Ectodermal cell (in vitro differentiated cells): ENCODE results near the gene IWS1.
"Not testable (repeated sequence)": the region's sequence is repeated elsewhere in the genome, so short reads cannot be mapped to it uniquely, and the experiment has no call there.

Experiments used
- H3K27ac ChIP-seq: 2 replicates; pipeline ENCODE4 v1.7.0; 2013; ENCODE audit warnings: mild to moderate bottlenecking, low read depth, low read length; ENCODE audit not compliant: insufficient read depth, poor library complexity, severe bottlenecking
- H3K27me3 ChIP-seq: 2 replicates; pipeline ENCODE4 v1.7.0; 2013; ENCODE audit warnings: mild to moderate bottlenecking, low read length; ENCODE audit not compliant: insufficient read depth, control insufficient read depth, poor library complexity, severe bottlenecking
- H3K36me3 ChIP-seq: one replicate; pipeline ENCODE4 v1.7.0; 2013; ENCODE audit warnings: low read length; ENCODE audit not compliant: control insufficient read depth, insufficient read depth
- H3K4me1 ChIP-seq: one replicate; pipeline ENCODE4 v1.7.0; 2013; ENCODE audit warnings: low read length; ENCODE audit not compliant: control insufficient read depth, insufficient read depth
- H3K4me3 ChIP-seq: 2 replicates; pipeline ENCODE4 v1.7.0; 2013; ENCODE audit warnings: low read depth, low read length, control low read depth; ENCODE audit not compliant: insufficient read depth
- H3K9me3 ChIP-seq: 2 replicates; pipeline ENCODE4 v1.7.0; 2013; ENCODE audit warnings: mild to moderate bottlenecking, low read length, moderate library complexity; ENCODE audit not compliant: control insufficient read depth
- WGBS, 2 experiments: methylation state at CpG; one replicate each; pipeline ENCODE4 v1.1.7; 2013; ENCODE audit warnings: missing lambda C conversion rate in 2 of 2; 5-methylcytosine and 5-hydroxymethylcytosine counted together

The IWS1 gene

DNA sequence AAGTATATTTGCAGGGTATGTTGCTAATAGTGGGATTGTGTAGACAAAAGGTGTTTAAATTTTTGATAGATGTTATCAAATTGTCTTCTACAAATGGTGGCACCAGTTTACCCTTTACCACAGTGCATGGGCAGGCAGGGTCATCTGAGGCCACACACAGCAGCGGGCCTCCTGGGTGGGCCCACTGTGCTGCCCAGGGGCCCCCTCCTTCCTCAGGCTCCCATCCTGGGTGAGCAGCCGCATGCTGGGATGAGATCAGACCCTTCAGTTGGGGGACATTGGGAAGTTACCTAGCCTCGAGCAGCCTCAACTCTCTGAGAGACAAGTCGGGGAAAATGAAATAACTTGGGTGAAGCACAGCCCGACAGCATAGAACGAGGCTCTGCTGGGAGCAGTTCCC is 18.9 kb upstream of the IWS1 start:
- Histone ChIP-seq H3K27me3 (no peaks in the 10 kb centered on the region), H3K36me3 (no peaks in the 10 kb centered on the region), H3K4me1 (no peaks in the 10 kb centered on the region), H3K27ac (no peak overlapping the region), H3K4me3 (no peak overlapping the region), H3K9me3 (no peaks in the 10 kb centered on the region)
- 76% methylated on average over 6 of the region's 6 CpGs for WGBS, 2 experiments

DNA sequence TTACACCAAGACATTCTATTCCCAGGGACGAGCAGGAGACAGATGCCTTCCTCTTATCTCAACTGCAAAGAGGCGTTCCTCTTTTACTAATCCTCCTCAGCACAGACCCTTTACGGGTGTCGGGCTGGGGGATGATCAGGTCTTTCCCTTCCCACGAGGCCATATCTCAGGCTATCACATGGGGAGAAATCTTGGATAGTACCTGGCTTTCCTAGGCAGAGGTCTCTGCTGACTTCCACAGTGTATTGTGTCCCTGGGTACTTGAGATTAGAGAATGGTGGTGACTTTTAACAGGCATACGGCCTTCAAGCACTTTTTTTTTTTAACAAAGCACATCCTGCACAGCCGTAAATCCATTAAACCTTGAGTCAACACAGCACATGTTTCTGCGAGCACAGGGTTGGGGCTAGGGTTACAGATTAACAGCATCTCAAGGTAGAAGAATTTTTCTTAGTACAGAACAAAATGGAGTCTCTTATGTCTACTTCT is 16.8 kb upstream of the IWS1 start:
- not testable (repeated sequence) for H3K36me3 ChIP-seq, H3K27me3 ChIP-seq, H3K4me3 ChIP-seq, H3K27ac ChIP-seq, H3K9me3 ChIP-seq, H3K4me1 ChIP-seq
- 79 to 80% methylated on average over 7 to 8 of the region's 8 CpGs for WGBS, 2 experiments

DNA sequence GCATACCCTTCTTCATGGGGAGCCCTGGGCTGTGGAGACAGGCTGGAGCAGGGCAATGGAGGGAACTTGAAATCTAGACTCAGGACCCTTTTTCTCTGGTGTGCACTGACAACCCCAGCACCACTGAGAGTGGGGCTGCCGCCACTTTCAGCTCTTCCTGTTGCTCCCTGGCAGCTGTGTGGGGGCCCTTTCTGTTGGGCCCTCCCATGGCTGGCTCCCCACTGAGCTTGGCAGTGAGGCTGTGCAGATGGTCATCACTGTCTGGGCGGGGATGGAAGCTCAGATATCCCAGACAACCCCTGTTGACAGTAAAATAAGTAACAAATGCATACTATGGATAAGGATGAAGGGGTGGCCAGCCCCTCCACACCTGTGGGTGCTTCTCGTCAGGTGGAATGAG is 15.9 kb upstream of the IWS1 start:
- Histone ChIP-seq H3K27me3 (no peaks in the 10 kb centered on the region), H3K27ac (no peak overlapping the region), H3K9me3 (no peaks in the 10 kb centered on the region), H3K4me3 (no peak overlapping the region), H3K4me1 (no peaks in the 10 kb centered on the region), H3K36me3 (no peaks in the 10 kb centered on the region)
- 88 to 90% methylated on average over 3 of the region's 3 CpGs for WGBS, 2 experiments

DNA sequence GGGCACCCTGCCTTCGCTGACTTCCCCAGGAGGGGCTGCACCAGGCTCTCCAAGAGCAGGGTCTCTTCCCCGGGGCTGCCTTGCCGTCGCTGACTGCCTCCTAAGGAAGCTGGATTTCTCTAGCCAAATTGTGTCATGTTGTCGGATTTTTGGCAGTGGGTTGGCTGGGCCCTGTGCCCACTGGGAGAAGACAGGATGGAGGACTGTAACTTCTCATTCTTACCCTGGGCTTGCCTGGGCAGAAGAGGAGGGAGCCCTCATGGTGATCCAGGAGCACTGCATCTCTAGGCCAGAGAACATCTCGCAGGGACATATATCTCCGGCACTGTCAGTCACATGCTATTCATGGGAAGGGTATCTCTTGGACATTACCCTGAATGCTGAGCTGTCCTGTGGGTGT is 15.5 kb upstream of the IWS1 start:
- H3K9me3 ChIP-seq = no peaks in the 10 kb centered on the region
- H3K27me3 ChIP-seq = no peaks in the 10 kb centered on the region
- no peak overlapping the region for H3K27ac ChIP-seq
- H3K4me1 ChIP-seq = no peaks in the 10 kb centered on the region
- 92 to 95% methylated on average over 7 of the region's 7 CpGs for WGBS, 2 experiments
- no peak overlapping the region for H3K4me3 ChIP-seq
- no peaks in the 10 kb centered on the region for H3K36me3 ChIP-seq

DNA sequence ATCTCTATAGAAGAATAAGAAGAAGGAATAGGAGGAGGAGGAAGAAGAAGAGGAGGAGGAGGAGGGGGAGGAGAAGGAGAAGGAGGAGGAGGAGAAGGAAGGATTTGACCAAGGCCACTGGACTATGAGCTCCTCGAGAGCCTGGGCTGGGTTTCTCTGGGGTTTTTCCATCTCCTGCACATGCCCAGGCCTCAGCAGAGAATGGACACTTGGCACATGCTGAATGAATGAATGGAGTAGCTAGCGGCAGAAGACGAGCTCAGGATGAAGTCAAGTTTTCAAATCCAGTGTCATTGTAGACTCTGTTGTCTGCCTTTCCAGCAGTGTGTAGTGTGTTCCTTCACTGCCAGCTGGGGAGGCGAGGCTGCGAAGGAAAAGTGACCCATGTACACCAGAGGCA is 11.4 kb upstream of the IWS1 start:
- no peaks in the 10 kb centered on the region for H3K9me3 ChIP-seq
- peaks cover 2% of the 10 kb centered on the region for H3K27me3 ChIP-seq
- H3K4me3 ChIP-seq = no peak overlapping the region
- no peak overlapping the region for H3K27ac ChIP-seq
- WGBS, 2 experiments = 90 to 93% methylated on average over 5 of the region's 5 CpGs
- no peaks in the 10 kb centered on the region for H3K4me1 ChIP-seq
- no peaks in the 10 kb centered on the region for H3K36me3 ChIP-seq

DNA sequence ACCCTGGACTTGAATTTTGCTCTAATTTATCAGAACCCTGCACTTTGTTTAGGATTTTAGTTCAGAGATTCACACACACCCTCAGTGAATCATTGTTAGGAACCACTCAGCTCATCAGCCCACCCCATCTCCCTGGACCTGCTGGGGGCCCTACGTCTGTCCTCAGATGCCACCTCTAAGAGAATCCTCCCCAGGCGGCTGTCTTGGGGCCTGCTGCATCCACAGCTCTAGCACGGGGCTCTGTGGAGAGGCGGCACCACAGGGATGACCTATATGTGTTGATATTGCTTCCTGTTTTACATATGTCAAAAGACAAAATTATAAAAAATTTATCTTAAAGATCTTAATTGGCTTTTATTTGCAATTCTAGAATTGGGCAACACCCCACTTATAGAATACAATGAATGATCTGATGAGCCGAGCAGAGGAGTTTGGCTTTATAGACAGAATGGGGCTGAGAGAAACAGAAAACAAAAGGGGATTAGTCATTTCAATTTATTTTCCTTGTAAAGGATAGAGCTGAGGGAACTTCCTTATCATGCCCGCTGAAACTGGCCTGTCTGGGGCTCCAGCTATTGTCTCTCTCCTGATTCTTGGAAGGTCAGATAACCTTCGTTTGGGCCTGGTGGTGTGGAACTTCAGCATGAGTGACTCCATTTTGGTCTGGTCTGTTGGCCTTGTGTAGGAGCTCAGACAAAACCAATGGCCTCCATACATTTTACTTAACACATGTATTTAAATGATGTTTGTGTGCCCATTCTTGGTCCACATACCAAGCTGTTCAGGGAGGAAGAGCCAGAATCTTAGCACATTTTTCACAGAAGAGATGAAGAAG is 10.6 kb upstream of the IWS1 start:
- no peaks in the 10 kb centered on the region for H3K4me1 ChIP-seq
- H3K27me3 ChIP-seq = peaks cover 5% of the 10 kb centered on the region
- 87 to 93% methylated on average over 6 to 7 of the region's 7 CpGs for WGBS, 2 experiments
- H3K36me3 ChIP-seq = no peaks in the 10 kb centered on the region
- H3K4me3 ChIP-seq = no peak overlapping the region
- H3K9me3 ChIP-seq = no peaks in the 10 kb centered on the region
- H3K27ac ChIP-seq = no peak overlapping the region

DNA sequence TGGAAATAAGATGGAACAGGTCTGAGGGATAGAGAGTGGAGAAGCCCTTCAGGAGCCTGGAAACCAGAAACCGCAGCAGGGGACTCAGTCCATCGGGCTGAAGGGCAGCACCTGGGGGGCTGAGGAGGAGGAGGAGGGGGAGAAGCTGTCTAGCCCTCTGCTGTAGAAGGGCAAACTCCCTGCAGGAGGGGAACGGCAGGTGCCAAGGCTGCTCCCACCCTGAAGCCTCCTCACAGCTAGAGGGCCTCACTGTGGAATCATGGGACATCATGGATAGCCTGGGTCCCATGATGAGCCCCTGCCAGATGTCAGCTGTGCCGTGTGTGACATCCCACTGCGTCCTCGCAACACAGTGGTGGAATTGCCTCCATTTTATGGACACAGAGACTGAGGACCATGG is 9.6 kb upstream of the IWS1 start:
- Histone ChIP-seq H3K36me3 (no peaks in the 10 kb centered on the region), H3K27ac (no peak overlapping the region), H3K4me3 (no peak overlapping the region), H3K9me3 (no peaks in the 10 kb centered on the region), H3K4me1 (no peaks in the 10 kb centered on the region), H3K27me3 (peaks cover 5% of the 10 kb centered on the region)
- 89 to 91% methylated on average over 6 of the region's 6 CpGs for WGBS, 2 experiments

DNA sequence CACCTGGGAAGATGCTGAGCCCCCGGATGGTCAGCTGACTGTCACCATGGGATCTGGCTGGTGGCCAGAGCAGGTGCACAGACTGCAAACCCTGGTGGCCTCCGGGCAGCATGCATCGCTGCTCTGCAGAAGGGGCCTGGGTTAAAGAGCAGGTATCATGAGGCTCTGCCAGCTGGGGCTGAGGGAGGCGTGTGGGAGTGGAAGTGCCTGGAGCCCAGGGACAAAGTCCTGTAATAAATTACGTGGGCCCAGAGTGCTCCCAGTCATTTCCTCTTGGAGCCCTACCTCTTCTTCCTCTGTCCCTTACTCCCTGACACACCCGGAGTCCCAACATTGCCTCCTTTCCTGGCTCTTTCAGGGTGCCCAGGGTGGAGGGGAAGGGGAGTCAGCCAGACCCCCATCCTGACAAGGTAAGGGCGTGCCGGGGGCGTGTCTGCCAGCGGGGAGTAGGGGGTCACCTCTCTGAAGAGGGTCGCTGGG is 9.2 kb upstream of the IWS1 start, which contains the start of gene MYO7B:
MYO7B (plus strand) TSS at position 262 of the 480 bp plus-strand sequence. CDS start 24,040 bp downstream, outside the sequence.
- Histone ChIP-seq H3K27me3 (peaks cover 5% of the 10 kb centered on the region), H3K27ac (no peak within 1 kb of the TSS), H3K4me1 (no peaks in the 10 kb centered on the region), H3K9me3 (no peaks in the 10 kb centered on the region), H3K4me3 (no peak within 1 kb of the TSS), H3K36me3 (no peaks in the 10 kb centered on the region)
- 88 to 92% methylated on average over 11 of the region's 11 CpGs for WGBS, 2 experiments

DNA sequence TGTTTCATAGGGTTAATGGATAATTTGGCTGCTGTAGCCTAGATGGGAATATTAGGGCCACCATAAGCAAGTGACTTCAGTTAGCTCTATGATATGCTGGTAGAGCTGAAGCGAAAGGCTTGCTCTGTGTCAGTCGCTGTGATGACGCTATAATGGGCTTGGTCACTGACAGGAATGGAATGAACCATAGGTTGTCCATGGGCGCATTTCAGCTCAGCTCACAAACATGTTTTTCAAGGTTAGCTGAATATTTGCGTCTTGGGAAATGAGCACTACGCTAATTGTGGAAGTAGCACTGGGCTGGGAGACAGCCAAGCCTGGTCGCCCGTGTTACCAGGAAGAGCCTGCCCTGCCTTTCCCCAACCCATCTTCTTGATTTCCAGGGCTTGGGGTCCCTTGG is 6.0 kb upstream of the IWS1 start:
- no peak overlapping the region for H3K27ac ChIP-seq
- H3K36me3 ChIP-seq = no peaks in the 10 kb centered on the region
- 94 to 95% methylated on average over 8 of the region's 8 CpGs for WGBS, 2 experiments
- H3K9me3 ChIP-seq = no peaks in the 10 kb centered on the region
- peaks cover 5% of the 10 kb centered on the region for H3K27me3 ChIP-seq
- H3K4me3 ChIP-seq = no peak overlapping the region
- peaks cover 14% of the 10 kb centered on the region for H3K4me1 ChIP-seq

DNA sequence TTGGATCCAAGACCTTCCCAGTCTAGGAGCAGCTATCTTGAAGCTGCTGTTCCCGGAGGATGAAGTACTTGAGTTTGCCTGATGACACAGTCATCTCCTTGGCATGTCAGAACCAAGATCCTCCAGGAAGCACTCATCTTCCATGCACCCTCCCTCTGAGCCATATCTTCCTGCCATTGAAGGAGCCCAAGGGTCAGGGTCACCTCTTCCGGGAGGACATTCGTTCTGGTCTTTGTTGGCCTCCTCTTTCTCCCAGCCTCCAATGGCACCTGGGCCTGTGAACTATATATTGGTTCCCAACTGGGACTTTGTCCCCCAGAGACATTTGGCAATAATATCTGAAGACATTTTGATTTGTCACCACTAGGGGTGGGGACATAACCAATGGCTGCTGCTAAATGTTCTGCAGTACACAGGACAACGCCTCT is 4.9 kb upstream of the IWS1 start:
- no peak overlapping the region for H3K4me3 ChIP-seq
- peaks cover 14% of the 10 kb centered on the region for H3K4me1 ChIP-seq
- no peaks in the 10 kb centered on the region for H3K9me3 ChIP-seq
- no peaks in the 10 kb centered on the region for H3K36me3 ChIP-seq
- H3K27ac ChIP-seq = no peak overlapping the region
- 84 to 85% methylated on average over 4 of the region's 4 CpGs for WGBS, 2 experiments
- peaks cover 5% of the 10 kb centered on the region for H3K27me3 ChIP-seq
